GM18502 (cell line): ENCODE data around the gene PPP6R2.

Source experiments
- ATAC-seq: cut with Tn5 transposase; IDR thresholded peaks from one replicate; pipeline ENCODE4 v1.9.1; 2021; ENCODE audit warnings: mild to moderate bottlenecking; ENCODE audit not compliant: unreplicated experiment, poor library complexity

The PPP6R2 gene

GRCh38 chr22:50440544-50441249, 97.6 kb downstream of the PPP6R2 start:
- ATAC-seq: no peak

- ATAC-seq: no peak
These were observed 98.4 kb downstream of the PPP6R2 start for GRCh38 chr22:50441428-50441993.

GRCh38 chr22:50443197-50443596, 100.1 kb downstream of the PPP6R2 start:
- no peak for ATAC-seq

DNA sequence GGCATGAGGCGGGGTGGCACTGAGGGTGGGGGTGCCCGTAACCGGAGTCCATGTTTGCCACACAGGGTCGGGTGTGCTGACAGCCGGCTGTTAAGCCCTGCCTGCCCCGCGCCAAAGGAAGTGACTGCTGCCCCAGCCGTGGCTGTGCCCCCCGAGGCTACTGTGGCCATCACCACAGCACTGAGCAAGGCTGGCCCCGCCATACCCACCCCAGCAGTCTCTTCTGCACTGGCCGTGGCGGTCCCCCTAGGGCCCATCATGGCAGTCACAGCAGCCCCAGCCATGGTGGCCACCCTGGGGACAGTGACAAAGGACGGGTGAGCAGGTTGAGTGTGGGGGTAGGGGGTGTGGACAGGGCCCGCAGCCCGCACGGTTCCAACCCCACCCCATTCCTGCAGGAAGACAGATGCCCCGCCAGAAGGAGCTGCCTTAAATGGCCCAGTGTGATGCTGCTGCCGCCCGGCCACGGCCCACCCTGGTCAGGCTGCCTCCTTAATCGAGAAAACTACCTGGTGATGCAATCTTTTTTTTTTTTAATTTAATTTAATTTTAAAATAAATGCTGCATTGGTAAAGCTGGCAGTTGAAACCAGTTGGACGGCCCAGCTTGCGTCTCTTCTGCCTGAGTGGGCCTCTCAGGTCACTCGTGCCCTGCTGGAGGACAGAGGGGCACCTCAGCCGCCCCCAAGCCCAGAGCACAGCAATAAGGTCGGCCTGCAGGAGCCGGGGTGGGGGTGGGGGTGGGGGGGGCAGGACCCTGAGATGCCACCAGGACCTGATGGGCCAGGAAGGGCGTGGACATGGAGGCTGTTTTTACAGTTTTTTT, 100.9 kb downstream of the PPP6R2 start:
- no peak for ATAC-seq

- no peak for ATAC-seq
These were observed 101.5 kb downstream of the PPP6R2 start for GRCh38 chr22:50444663-50445062.

DNA sequence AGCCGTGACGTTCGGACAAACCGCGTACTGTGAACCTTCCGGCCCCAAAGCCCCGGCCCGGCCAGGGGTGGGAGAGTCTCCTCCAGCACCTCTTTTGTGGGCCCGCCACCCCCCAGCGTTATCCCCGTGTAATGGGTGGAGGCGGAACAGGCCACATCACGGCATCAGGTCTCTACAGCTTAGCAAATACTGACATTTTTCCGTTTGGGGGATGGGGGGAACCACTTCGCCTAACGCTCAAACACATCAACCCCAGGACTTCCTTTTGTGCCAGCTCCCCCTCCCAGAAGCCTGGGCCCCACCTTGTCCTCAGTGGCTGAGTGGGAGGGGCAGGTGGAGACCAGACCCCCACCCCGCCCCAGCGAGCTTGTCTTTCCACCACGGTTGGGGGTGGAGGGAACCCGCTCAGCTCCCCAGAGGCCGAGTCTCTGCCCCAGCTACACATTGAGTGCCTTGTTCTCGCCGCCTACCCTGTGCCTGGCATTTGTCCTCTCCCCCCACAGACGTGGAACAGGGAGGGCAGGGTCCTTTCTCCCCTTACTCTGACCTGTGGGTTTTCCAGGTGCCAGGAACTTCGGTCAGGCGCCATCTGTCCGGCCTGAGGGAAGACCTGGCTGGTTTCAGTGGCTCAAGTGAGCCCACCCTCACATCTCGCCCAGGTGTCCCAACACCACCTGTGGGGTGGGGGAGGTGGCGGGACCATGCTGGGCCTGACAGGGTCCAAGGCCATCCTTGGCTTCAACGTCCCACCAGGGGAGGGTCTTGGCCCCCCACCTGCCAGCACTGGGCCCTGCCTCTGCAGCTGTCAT, 102.1 kb downstream of the PPP6R2 start:
- no peak for ATAC-seq

- no peak for ATAC-seq
These were observed 103.0 kb downstream of the PPP6R2 start for GRCh38 chr22:50445880-50446707.

- no peak for ATAC-seq
These were observed 103.8 kb downstream of the PPP6R2 start for GRCh38 chr22:50446708-50447575.

GRCh38 chr22:50447576-50448551, 104.7 kb downstream of the PPP6R2 start:
- ATAC-seq: no peak

DNA sequence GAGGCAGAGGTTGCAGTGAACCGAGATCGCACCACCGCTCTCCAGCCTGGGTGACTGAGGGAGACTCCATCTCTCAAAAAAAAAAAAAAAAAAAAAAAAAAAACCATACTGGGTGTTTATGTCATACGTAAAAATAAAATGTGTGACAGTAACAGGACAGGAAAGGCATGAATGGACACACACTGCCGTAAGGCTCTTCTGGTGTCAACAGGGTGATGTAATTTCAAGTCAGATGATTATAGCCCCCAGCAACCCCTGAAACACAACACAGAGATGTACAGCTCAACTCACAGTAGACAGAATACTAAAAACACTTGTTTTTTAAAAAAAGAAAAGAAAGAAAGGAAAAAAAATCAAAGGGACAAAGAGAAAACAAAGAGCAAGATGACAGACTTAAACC, 109.5 kb downstream of the PPP6R2 start:
- no peak for ATAC-seq

- no peak for ATAC-seq
These were observed 111.5 kb downstream of the PPP6R2 start for GRCh38 chr22:50454556-50455075.

- ATAC-seq: no peak
These were observed 112.1 kb downstream of the PPP6R2 start for GRCh38 chr22:50455201-50455600.

DNA sequence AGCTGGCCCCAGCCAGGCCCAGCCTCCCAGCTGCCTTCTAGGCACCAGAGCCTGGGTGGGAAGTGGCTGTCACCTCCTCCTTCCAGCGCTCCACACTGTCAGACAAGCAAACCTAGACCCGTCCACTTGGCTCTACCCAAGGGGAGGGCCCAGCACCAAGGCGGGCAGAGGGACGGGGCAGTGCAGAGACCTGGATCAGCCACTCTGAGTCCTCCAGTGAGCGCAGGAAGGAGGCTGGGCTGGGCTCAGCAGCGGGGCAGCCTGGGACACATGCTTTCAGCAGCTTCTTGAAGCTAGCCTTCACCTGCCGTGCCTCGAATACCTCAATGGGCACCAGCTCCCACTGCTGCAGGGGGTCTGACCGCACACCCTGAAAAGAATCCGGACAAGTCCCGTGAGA, 112.9 kb downstream of the PPP6R2 start:
- ATAC-seq: no peak

DNA sequence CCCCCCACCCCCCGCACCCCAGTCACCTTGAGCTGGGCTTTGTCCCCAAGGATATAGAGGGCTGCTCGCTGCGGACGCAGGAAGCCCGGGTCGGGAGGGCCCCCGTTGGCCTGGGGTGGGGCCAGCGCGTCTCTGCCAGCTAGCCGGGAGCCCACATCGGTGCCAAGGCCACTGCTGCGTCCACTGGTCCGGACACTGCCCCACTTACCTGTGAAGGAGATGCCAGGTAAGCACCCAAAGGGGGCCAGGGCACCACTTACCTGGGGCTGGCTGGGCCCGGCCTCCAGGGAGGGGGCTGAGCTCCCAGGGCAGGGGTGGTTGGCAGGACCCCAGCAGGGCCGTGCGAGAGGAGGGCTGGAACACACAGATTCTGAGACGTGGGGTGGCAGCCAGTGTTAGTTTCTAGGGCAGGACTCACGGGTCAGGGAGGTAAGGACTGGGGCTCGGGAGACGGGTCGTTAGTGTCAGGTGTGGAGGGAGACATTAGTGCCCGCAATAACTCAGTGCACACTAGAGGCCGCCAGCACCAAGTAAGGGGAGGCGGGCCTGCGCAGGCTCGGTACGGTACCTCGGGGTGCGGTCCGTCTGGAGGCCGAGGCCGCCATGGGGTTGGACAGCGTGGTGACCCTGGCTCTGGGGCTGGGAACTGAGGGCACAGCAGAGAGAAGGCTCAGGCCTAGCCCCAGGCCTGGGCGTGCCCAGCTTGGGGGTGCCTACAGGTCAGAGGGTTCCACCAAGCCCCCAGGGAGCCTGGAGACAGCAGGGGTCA, 113.5 kb downstream of the PPP6R2 start:
- no peak for ATAC-seq

- no peak for ATAC-seq
These were observed 115.9 kb downstream of the PPP6R2 start for GRCh38 chr22:50459016-50459415.

DNA sequence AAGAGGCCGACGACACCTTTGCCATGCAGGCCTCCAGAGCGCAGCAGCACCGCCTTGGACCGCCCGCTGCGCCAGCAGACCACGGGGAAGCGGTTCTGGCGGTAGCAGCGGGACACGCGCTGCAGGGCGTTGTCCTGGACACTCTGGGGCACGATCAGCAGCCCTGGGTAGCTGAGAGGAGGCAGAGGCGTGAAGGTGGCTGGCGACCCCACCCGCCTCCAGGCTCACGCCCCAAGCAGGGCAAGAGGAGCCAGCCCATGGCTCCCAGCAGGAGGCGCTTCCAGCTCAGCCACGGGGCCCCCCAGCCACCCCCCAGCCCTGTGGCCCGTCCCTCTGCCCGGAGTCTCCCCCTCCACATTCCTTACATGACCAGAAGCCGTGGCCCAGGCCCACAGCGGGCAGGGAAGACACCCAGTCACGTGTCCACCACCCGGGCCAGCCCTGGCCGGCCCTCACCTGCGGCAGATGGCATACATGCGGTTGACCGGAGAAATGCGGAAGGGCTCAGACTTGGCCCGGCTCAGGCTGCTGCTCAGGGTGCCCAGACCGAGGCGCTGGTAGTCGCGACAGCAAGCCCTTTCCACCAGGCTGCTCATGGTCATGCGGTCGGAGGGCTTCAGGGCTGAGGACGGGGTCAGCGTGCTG, 116.5 kb downstream of the PPP6R2 start:
- ATAC-seq: no peak
